GM12878 (cell line): ENCODE data around the gene VGLL4. TPM values are rescaled to one million over a fixed set of nuclear protein-coding genes. Genes with fewer than 3 reads are reported as not detected.

ENCODE experiments used
- ATAC-seq: fragments of 200-7000 bp; cut with Tn5 transposase; 3 replicates; pipeline ENCODE4 v1.9.1; 2020; ENCODE audit warnings: mild to moderate bottlenecking, moderate library complexity
- BruUV-seq: library from RNA; stranded (reverse); fragments of 400-500 nt; replicated peaks from 2 replicates; lab custom pipeline; 2021; lab: Mats Ljungman, UMichigan
- CTCF ChIA-PET: fragments of 300-600 bp; sonication (Branson Sonifier 250); formaldehyde crosslinking; extraction: SDS; loops from one replicate; lab custom pipeline; 2021; ENCODE audit warnings: inconsistent platforms; lab: Yijun Ruan, JAX
- POLR2A ChIA-PET: fragments of 350-600 bp; formaldehyde crosslinking; extraction: SDS; loops from one replicate; lab custom pipeline; 2021; ENCODE audit warnings: inconsistent platforms; lab: Charles Lee
- RAD21 ChIA-PET: fragments of 300-600 bp; sonication (Branson Sonifier 250); formaldehyde crosslinking; loops from one replicate; lab custom pipeline; 2023; ENCODE audit warnings: antibody characterized with exemption; ENCODE audit not compliant: unreplicated experiment; lab: Charles Lee
- SMC1A ChIA-PET: fragments of 300-600 bp; sonication (Branson Sonifier 250); formaldehyde crosslinking; loops from one replicate; lab custom pipeline; 2023; ENCODE audit not compliant: unreplicated experiment, uncharacterized antibody; lab: Charles Lee
- DNase-seq: peaks from one replicate; pipeline ENCODE4 v3.0.0-alpha.2; 2011; ENCODE audit warnings: low read depth, low spot score
- FAIRE-seq: peaks from 3 replicates; lab custom pipeline; 2011; peaks lifted over from hg19 to GRCh38; lab: Jason Lieb, UNC
- H2AFZ ChIP-seq: 2 replicates; pipeline ENCODE4 v1.6.0; 2011; ENCODE audit warnings: low read depth, low read length, control low read depth; ENCODE audit not compliant: control insufficient read depth
- H3K27ac ChIP-seq: 2 replicates; pipeline ENCODE4 v1.5.1; 2011; ENCODE audit warnings: control low read depth; ENCODE audit not compliant: control insufficient read depth, insufficient read depth
- H3K27me3 ChIP-seq, 2 experiments: replicated peaks in 1 of 2; 2 replicates each; pipeline versions ENCODE4 v1.6.0 to v1.6.1; 2011; ENCODE audit warnings: low read length in 1 of 2; ENCODE audit not compliant: control insufficient read depth in 2 of 2, insufficient read depth in 2 of 2
- H3K36me3 ChIP-seq, 2 experiments: 2 replicates each; pipeline ENCODE4 v1.5.1; 2011; ENCODE audit warnings: low read length in 1 of 2; ENCODE audit not compliant: control insufficient read depth in 2 of 2, insufficient read depth in 2 of 2
- H3K4me1 ChIP-seq: 2 replicates; pipeline ENCODE4 v1.6.1; 2011; ENCODE audit warnings: mild to moderate bottlenecking, low read length, moderate library complexity, mixed read lengths; ENCODE audit not compliant: control insufficient read depth, insufficient read depth
- H3K4me2 ChIP-seq: 2 replicates; pipeline ENCODE4 v1.6.0; 2011; ENCODE audit warnings: control low read depth; ENCODE audit not compliant: control insufficient read depth, insufficient read depth
- H3K4me3 ChIP-seq: fragments of 200-600 bp; sonication (generic); 2 replicates; pipeline ENCODE4 v1.5.1; 2016
- H3K79me2 ChIP-seq: 2 replicates; pipeline ENCODE4 v1.6.0; 2011; ENCODE audit warnings: low read length; ENCODE audit not compliant: control insufficient read depth, insufficient read depth
- H3K9ac ChIP-seq: 2 replicates; pipeline ENCODE4 v1.8.0; 2011; ENCODE audit warnings: low read length, control low read depth, mixed read lengths; ENCODE audit not compliant: control insufficient read depth, insufficient read depth
- H3K9me3 ChIP-seq: replicated peaks from 3 replicates; pipeline ENCODE4 v1.5.1; 2011; ENCODE audit warnings: mild to moderate bottlenecking, low read length; ENCODE audit not compliant: control insufficient read depth, insufficient read depth
- H4K20me1 ChIP-seq: 2 replicates; pipeline ENCODE4 v1.6.0; 2011; ENCODE audit not compliant: control insufficient read depth, insufficient read depth
- HDAC2 ChIP-seq: fragments of 200-600 bp; sonication (generic); IDR thresholded peaks from 2 replicates; pipeline ENCODE4 v1.6.1; 2017
- MAX ChIP-seq: IDR thresholded peaks from 2 replicates; pipeline ENCODE4 v1.6.1; 2012; ENCODE audit warnings: low read depth, low read length, improper control_type of control experiment
- TARDBP ChIP-seq: IDR thresholded peaks from 2 replicates; pipeline ENCODE4 v1.6.1; 2016; ENCODE audit warnings: borderline replicate concordance
- WGBS: methylation state at CpG from one replicate; pipeline ENCODE4 v1.1.6; 2016; ENCODE audit warnings: low lambda C conversion rate; ENCODE audit not compliant: insufficient replicate concordance, insufficient coverage; ENCODE audit errors: missing lambda C conversion rate; 5-methylcytosine and 5-hydroxymethylcytosine counted together
- in situ Hi-C: fragments of 300-500 bp; cut with MboI; formaldehyde crosslinking; loops from 9 replicates; pipeline ENCODE4 v1.14.3; 2018; ENCODE audit warnings: mixed read lengths
- intact Hi-C: fragments of 100-400 bp; cut with micrococcal nuclease; formaldehyde crosslinking; loops from one replicate; pipeline ENCODE4 v1.14.2; 2022; ENCODE audit not compliant: unreplicated experiment
- polyA plus RNA-seq, 11 experiments: library from polyadenylated mRNA; depleted of rRNA in 4 of 11; unstranded in 6 of 11; stranded (reverse) in 5 of 11; fragments of >200 nt; fragmentation: Nextera tagmentation in 4 of 11; fragmentation: Illumina TruSeq in 1 of 11; extraction: Ambion mirVana in 4 of 11; extraction: Trizol in 1 of 11; gene quantifications; 1 replicate in 1 of 11; 2 replicates in 10 of 11; pipeline versions ENCODE4 v1.2.1 to v1.2.3, GENCODE V29; 2011 to 2016; ENCODE audit warnings: inconsistent platforms in 2 of 11, missing spikeins in 2 of 11, low read depth in 1 of 11
- total RNA-seq, 4 experiments: library from RNA; depleted of rRNA in 3 of 4; stranded (reverse); fragments of >200 nt in 3 of 4; fragmentation: Illumina TruSeq in 1 of 4; extraction: Trizol in 1 of 4; gene quantifications; 2 replicates each; pipeline versions ENCODE4 v1.2.1 to v1.2.3, GENCODE V29; 2013 to 2021
- TF ChIP-seq, protein P1 (sequence below): fragments of 450-650 bp; IDR thresholded peaks from 2 replicates; pipeline ENCODE4 v1.6.1; 2018; ENCODE audit warnings: mild to moderate bottlenecking, low read depth, moderate library complexity; ENCODE audit not compliant: partially characterized antibody

The VGLL4 gene
- total and polyA plus RNA-seq, 10 of the 15 experiments (the other 5 are each of a cell fraction or from before 2014, with no cell fraction given) = 0.44 to 38.1 (median 16.1) TPM

DNA sequence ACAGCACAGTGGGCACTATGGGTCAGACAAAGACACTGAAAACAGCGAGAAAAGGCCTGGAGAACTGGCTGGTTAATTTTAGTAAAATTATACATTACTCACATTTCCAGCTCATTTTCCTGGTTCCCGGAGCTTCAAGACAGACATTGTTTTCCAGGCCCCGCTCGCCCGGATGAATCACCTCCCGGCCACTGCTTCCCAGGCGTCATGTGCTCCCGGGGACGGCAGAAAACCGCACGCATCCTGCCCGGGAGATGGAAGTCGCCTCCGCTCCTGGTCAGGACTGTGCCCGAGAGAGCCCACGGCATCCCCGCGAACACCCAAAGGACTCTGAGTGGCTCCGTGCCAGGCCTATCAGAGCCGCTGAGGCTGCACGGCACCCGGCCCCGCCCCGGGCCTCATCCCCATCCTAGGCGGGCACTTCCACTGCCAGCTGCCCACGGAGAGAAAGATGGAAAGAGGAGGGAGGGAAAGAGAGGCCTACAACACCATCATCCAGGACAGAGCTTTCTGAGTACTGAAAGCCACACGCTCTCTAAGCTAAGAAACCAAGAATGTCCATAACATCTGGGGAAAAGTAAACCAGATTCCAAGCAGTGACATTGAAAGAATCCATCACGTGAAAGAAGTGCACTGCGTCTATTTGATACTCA, 75.1 kb downstream of the VGLL4 start:
- Histone ChIP-seq H3K27me3 (no peaks in the 10 kb centered on the region), H3K27ac (no peak overlapping the region), H3K36me3 (peaks cover 12 to 13% of the 10 kb centered on the region in 2 experiments; a peak in 3 of 4 replicates), H3K4me2 (no peak overlapping the region), H2AFZ (no peak overlapping the region), H3K9me3 (no peaks in the 10 kb centered on the region), H3K4me3 (no peak overlapping the region), H3K79me2 (peaks cover 1% of the 10 kb centered on the region), H3K4me1 (no peaks in the 10 kb centered on the region), H3K9ac (no peak overlapping the region), H4K20me1 (no peaks in the 10 kb centered on the region; the same call in 1 of the 2 replicates)
- BruUV-seq = no TSS peak
- ChIA-PET POLR2A (no interaction called here), CTCF (no interaction called here), SMC1A (no interaction called here), RAD21 (no interaction called here)
- no peak for FAIRE-seq
- intact Hi-C loops = no loop called here
- DNase-seq = no peak
- in situ Hi-C loops = no loop called here
- ATAC-seq = no peak
- TF ChIP-seq MAX (no peak), HDAC2 (no peak), TARDBP (no peak)
- TF ChIP-seq, protein P1, sequence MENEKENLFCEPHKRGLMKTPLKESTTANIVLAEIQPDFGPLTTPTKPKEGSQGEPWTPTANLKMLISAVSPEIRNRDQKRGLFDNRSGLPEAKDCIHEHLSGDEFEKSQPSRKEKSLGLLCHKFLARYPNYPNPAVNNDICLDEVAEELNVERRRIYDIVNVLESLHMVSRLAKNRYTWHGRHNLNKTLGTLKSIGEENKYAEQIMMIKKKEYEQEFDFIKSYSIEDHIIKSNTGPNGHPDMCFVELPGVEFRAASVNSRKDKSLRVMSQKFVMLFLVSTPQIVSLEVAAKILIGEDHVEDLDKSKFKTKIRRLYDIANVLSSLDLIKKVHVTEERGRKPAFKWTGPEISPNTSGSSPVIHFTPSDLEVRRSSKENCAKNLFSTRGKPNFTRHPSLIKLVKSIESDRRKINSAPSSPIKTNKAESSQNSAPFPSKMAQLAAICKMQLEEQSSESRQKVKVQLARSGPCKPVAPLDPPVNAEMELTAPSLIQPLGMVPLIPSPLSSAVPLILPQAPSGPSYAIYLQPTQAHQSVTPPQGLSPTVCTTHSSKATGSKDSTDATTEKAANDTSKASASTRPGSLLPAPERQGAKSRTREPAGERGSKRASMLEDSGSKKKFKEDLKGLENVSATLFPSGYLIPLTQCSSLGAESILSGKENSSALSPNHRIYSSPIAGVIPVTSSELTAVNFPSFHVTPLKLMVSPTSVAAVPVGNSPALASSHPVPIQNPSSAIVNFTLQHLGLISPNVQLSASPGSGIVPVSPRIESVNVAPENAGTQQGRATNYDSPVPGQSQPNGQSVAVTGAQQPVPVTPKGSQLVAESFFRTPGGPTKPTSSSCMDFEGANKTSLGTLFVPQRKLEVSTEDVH = no peak
- 98% methylated on average over 28 of the region's 29 CpGs for WGBS
